DND-41 (cell line): ENCODE data around the gene SYNGR1.
"Not testable (repeated sequence)": the region's sequence is repeated elsewhere in the genome, so short reads cannot be mapped to it uniquely, and the experiment has no call there.

ENCODE experiments used
- ATAC-seq: fragments of 200-7000 bp; cut with Tn5 transposase; 3 replicates; pipeline ENCODE4 v1.9.1; 2021; ENCODE audit warnings: low read depth; ENCODE audit not compliant: insufficient read depth
- DNase-seq: peaks from one replicate; pipeline ENCODE4 v3.0.0-alpha.2; 2020
- H2AFZ ChIP-seq: 2 replicates; pipeline ENCODE4 v1.6.0; 2012; ENCODE audit warnings: low read depth, low read length
- H3K27ac ChIP-seq: 2 replicates; pipeline ENCODE4 v1.5.1; 2012; ENCODE audit warnings: low read length, inconsistent platforms
- H3K27me3 ChIP-seq: fragments of 200-600 bp; sonication (generic); 2 replicates; pipeline ENCODE4 v1.6.0; 2012; ENCODE audit warnings: low read length, mild to moderate bottlenecking, inconsistent platforms; ENCODE audit not compliant: insufficient read depth, poor library complexity
- H3K36me3 ChIP-seq: 2 replicates; pipeline ENCODE4 v1.5.1; 2012; ENCODE audit warnings: low read length, inconsistent platforms; ENCODE audit not compliant: insufficient read depth
- H3K4me1 ChIP-seq: 2 replicates; pipeline ENCODE4 v1.5.1; 2012; ENCODE audit warnings: mild to moderate bottlenecking, low read length; ENCODE audit not compliant: insufficient read depth
- H3K4me2 ChIP-seq: 2 replicates; pipeline ENCODE4 v1.6.0; 2012; ENCODE audit warnings: mild to moderate bottlenecking, moderate library complexity, low read length, inconsistent platforms; ENCODE audit not compliant: insufficient read depth
- H3K4me3 ChIP-seq, 2 experiments: fragments of 200-600 bp in 1 of 2; shearing (Covaris generic) in 1 of 2; 2 replicates each; pipeline ENCODE4 v1.5.1; 2012 to 2016; ENCODE audit warnings: inconsistent platforms in 2 of 2, low read length in 2 of 2, mild to moderate bottlenecking in 2 of 2, low read depth in 1 of 2, moderate library complexity in 1 of 2
- H3K79me2 ChIP-seq: 2 replicates; pipeline ENCODE4 v1.6.0; 2012; ENCODE audit warnings: low read length, inconsistent platforms; ENCODE audit not compliant: insufficient read depth
- H3K9ac ChIP-seq: 2 replicates; pipeline ENCODE4 v1.6.0; 2012; ENCODE audit warnings: low read depth, mild to moderate bottlenecking, inconsistent platforms, low read length, moderate library complexity
- H3K9me3 ChIP-seq: 2 replicates; pipeline ENCODE4 v1.5.1; 2012; ENCODE audit warnings: low read length, moderate library complexity, mild to moderate bottlenecking, inconsistent platforms; ENCODE audit not compliant: insufficient read depth, severe bottlenecking
- H4K20me1 ChIP-seq: 2 replicates; pipeline ENCODE4 v1.6.0; 2012; ENCODE audit warnings: low read length; ENCODE audit not compliant: insufficient read depth
- EZH2 ChIP-seq: IDR thresholded peaks from 3 replicates; pipeline ENCODE4 v1.6.1; 2012; ENCODE audit warnings: borderline replicate concordance, low read depth, mild to moderate bottlenecking, moderate library complexity, low read length, inconsistent platforms; ENCODE audit not compliant: severe bottlenecking
- TF ChIP-seq, protein P1 (sequence below): IDR thresholded peaks from 2 replicates; pipeline ENCODE4 v1.5.1; 2012; ENCODE audit warnings: borderline replicate concordance, low read length, moderate library complexity, mild to moderate bottlenecking; ENCODE audit not compliant: poor library complexity, severe bottlenecking; ENCODE audit errors: extremely low read depth

SYNGR1 gene

DNA sequence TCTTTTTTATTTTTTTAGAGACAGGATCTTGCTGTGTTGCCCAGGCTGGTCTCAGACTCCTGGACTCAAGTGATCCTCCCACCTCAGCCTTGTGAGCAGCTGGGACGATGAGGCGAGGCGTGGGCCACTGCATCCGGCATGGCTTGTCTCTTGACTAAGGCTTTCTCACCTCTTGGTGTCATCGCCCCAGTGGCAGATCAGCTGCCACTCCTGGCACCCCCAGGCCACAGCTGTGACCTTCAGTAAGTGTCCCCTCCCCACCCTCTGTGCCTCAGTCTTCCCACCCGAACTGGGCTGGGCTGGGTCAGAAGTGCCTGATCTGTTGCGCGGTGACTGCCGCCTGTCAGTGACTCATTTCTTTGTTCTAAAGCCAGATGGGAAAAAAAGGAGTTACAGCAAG, 3.6 kb downstream of the SYNGR1 start:
- no peaks in the 10 kb centered on the region for H3K36me3 ChIP-seq
- DNase-seq (no peak), ATAC-seq (no peak)
- H3K4me2 ChIP-seq = no peak overlapping the region
- H3K9ac ChIP-seq = no peak overlapping the region
- no peaks in the 10 kb centered on the region for H3K9me3 ChIP-seq
- H4K20me1 ChIP-seq = peaks cover 5% of the 10 kb centered on the region; the same call in 1 of the 2 replicates
- TF ChIP-seq EZH2 = no peak
- TF ChIP-seq, protein P1, sequence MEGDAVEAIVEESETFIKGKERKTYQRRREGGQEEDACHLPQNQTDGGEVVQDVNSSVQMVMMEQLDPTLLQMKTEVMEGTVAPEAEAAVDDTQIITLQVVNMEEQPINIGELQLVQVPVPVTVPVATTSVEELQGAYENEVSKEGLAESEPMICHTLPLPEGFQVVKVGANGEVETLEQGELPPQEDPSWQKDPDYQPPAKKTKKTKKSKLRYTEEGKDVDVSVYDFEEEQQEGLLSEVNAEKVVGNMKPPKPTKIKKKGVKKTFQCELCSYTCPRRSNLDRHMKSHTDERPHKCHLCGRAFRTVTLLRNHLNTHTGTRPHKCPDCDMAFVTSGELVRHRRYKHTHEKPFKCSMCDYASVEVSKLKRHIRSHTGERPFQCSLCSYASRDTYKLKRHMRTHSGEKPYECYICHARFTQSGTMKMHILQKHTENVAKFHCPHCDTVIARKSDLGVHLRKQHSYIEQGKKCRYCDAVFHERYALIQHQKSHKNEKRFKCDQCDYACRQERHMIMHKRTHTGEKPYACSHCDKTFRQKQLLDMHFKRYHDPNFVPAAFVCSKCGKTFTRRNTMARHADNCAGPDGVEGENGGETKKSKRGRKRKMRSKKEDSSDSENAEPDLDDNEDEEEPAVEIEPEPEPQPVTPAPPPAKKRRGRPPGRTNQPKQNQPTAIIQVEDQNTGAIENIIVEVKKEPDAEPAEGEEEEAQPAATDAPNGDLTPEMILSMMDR = no peak
- no peaks in the 10 kb centered on the region for H3K27me3 ChIP-seq
- no peak overlapping the region for H3K27ac ChIP-seq
- no peak overlapping the region for H2AFZ ChIP-seq
- H3K79me2 ChIP-seq = peaks cover 2% of the 10 kb centered on the region
- peaks cover 23% of the 10 kb centered on the region for H3K4me1 ChIP-seq
- no peak overlapping the region for H3K4me3 ChIP-seq

DNA sequence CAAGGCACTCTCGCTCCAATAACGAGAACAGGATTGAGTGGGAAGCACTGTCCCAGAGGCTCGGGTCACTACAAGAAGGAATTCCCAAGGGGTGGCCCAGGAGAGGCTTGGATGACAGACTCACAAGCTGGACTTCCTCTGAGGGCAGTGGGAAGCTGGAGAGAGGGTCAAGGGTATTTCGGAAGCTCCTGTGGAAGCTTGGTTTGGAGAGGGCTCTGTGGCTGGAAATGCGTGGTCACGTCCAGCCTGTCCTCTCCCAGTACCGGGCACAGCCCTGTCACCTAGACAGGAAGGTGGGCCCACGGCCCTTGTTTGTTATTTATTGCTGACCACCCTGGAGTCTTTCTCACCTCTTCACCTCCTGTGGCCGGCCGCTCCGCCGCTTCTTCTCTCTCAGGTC, 5.3 kb downstream of the SYNGR1 start:
- Histone ChIP-seq H3K27me3 (no peaks in the 10 kb centered on the region), H3K4me1 (peaks cover 11% of the 10 kb centered on the region), H3K27ac (no peak overlapping the region), H3K9ac (no peak overlapping the region), H3K79me2 (peaks cover 2% of the 10 kb centered on the region), H4K20me1 (peaks cover 5% of the 10 kb centered on the region), H3K4me2 (no peak overlapping the region), H3K36me3 (peaks cover 4% of the 10 kb centered on the region), H3K9me3 (no peaks in the 10 kb centered on the region), H2AFZ (no peak overlapping the region), H3K4me3 (no peak overlapping the region)
- ATAC-seq = no peak
- no peak for DNase-seq
- TF ChIP-seq, protein P1 = no peak
- TF ChIP-seq EZH2 = no peak

DNA sequence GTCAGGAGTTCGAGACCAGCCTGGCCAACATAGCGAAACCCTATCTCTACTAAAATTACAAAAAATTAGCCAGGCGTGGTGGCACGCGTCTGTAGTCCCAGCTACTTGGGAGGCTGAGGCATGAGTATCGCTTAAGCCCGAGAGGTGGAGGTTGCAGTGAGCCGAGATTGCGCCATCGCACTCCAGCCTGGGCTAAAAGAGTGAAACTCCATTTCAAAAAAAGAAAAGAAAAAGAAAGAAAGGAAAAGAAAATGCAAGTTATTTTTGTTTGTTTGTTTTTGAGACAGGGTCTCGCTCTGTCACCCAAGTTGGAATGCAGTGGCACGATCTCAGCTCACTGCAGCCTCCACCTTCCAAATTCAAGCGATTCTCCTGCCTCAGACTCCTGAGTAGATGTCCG, 6.0 kb downstream of the SYNGR1 start:
- H2AFZ ChIP-seq, DNase-seq, H3K4me2 ChIP-seq, H3K9me3 ChIP-seq, H4K20me1 ChIP-seq, H3K27me3 ChIP-seq, H3K9ac ChIP-seq, H3K4me3 ChIP-seq, ATAC-seq, H3K27ac ChIP-seq, H3K36me3 ChIP-seq, H3K4me1 ChIP-seq, H3K79me2 ChIP-seq: not testable (repeated sequence)

DNA sequence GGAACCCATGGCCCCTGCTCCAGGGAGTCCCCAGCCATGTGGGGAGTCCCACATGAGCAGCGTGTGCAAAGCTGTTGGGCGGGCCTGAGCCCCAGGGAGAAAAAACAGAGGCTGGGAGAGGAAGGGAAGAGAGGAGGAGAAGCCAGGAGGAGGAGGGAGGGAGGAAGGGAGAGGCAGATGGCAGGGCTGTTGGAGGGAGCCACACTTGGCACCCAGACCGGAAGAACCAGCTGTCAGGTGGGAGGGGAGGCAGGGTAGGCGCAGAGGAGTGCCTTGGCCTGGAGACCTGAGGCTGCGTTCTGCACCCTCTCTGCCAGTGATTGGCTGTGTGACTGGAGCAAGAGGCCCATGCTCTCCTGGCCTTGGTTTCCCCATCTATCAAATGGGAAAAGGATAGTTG, 6.7 kb downstream of the SYNGR1 start:
- no peak for TF ChIP-seq EZH2
- TF ChIP-seq, protein P1 = no peak
- no peak overlapping the region for H3K27ac ChIP-seq
- H3K9ac ChIP-seq = no peak overlapping the region
- peaks cover 7% of the 10 kb centered on the region for H4K20me1 ChIP-seq
- ATAC-seq (no peak), DNase-seq (no peak)
- H2AFZ ChIP-seq = no peak overlapping the region
- H3K4me2 ChIP-seq = no peak overlapping the region
- H3K4me1 ChIP-seq = no peaks in the 10 kb centered on the region
- H3K9me3 ChIP-seq = no peaks in the 10 kb centered on the region
- H3K79me2 ChIP-seq = no peaks in the 10 kb centered on the region
- peaks cover 4% of the 10 kb centered on the region for H3K36me3 ChIP-seq
- no peak overlapping the region for H3K4me3 ChIP-seq
- no peaks in the 10 kb centered on the region for H3K27me3 ChIP-seq

DNA sequence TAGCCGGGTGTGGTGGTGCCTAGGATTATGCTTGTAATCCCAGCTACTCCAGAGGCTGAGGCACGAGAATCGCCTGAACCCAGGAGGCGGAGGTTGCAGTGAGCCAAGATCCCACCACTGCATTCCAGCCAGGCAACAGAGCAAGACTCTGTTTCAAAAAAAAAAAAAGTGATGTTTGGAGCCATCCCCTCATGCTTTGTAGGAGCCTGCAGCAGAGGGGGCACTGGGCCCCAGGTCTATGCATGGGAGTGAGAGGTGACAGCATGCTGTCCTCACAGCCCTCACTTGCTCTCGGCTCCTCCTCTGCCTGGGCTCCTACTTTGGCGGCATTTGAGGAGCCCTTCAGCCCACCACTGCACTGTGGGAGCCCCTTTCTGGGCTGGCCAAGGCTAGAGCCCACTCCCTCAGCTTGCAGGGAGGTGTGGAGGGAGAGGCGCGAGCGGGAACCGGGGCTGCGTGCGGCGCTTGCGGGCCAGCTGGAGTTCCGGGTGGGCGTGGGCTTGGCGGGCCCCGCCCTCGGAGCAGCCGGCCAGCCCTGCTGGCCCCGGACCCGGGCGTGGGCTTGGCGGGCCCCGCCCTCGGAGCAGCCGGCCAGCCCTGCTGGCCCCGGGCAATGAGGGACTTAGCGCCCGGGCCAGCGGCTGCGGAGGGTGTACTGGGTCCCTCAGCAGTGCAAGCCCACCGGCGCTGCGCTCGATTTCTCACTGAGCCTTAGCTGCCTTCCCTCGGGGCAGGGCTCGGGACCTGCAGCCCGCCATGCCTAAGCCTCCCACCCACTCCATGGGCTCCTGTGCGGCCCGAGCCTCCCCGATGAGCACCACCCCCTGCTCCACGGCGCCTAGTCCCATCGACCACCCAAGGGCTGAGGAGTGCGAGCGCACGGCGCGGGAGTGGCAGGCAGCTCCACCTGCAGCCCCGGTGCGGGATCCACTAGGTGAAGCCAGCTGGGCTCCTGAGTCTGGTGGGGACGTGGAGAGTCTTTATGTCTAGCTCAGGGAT, 7.6 kb downstream of the SYNGR1 start:
- not testable (repeated sequence) for H3K27me3 ChIP-seq, H3K79me2 ChIP-seq, H3K4me1 ChIP-seq, H3K9me3 ChIP-seq, H3K4me2 ChIP-seq, DNase-seq, H3K4me3 ChIP-seq, H2AFZ ChIP-seq, H3K36me3 ChIP-seq, ATAC-seq, H3K27ac ChIP-seq, H3K9ac ChIP-seq
- H4K20me1 ChIP-seq = peaks cover 11% of the 10 kb centered on the region

DNA sequence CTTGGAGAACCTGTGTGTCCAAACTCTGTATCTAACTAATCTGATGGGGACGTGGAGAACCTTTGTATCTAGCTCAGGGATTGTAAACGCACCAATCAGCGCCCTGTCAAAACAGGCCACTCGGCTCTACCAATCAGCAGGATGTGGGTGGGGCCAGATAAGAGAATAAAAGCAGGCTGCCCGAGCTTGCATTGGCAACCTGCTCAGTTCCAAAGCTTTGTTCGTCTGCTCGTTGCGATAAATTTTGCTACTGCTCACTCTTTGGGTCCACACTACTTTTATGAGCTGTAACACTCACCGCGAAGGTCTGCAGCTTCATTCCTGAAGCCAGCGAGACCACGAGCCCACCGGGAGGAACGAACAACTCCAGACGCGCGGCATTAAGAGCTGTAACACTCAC, 8.4 kb downstream of the SYNGR1 start:
- not testable (repeated sequence) for H3K9me3 ChIP-seq, DNase-seq, H3K4me1 ChIP-seq, H3K36me3 ChIP-seq, H3K27ac ChIP-seq, H3K9ac ChIP-seq, H3K27me3 ChIP-seq, ATAC-seq, H3K79me2 ChIP-seq, H3K4me2 ChIP-seq, H2AFZ ChIP-seq, H3K4me3 ChIP-seq
- peaks cover 18% of the 10 kb centered on the region for H4K20me1 ChIP-seq
